Choroid plexus epithelial cell (primary cell): ENCODE data around the gene PHF19.

Source experiments
- DNase-seq: peaks from one replicate; pipeline ENCODE4 v3.0.0-alpha.2; 2010; ENCODE audit warnings: low read depth
- H3K4me3 ChIP-seq: 2 replicates; pipeline ENCODE4 v1.5.1; 2011; ENCODE audit warnings: low read depth, mild to moderate bottlenecking, control low read depth, low read length, moderate library complexity
- TF ChIP-seq, protein P1 (sequence below): conservative IDR thresholded peaks from 2 replicates; pipeline ENCODE4 v1.5.1; 2011; ENCODE audit warnings: low read depth, mild to moderate bottlenecking, control low read depth, inconsistent platforms, low read length, moderate library complexity

The PHF19 gene

GRCh38 chr9:120857481-120857880, 19.5 kb downstream of the PHF19 start:
- no peak overlapping the region for H3K4me3 ChIP-seq
- no peak for DNase-seq
- TF ChIP-seq, protein P1, sequence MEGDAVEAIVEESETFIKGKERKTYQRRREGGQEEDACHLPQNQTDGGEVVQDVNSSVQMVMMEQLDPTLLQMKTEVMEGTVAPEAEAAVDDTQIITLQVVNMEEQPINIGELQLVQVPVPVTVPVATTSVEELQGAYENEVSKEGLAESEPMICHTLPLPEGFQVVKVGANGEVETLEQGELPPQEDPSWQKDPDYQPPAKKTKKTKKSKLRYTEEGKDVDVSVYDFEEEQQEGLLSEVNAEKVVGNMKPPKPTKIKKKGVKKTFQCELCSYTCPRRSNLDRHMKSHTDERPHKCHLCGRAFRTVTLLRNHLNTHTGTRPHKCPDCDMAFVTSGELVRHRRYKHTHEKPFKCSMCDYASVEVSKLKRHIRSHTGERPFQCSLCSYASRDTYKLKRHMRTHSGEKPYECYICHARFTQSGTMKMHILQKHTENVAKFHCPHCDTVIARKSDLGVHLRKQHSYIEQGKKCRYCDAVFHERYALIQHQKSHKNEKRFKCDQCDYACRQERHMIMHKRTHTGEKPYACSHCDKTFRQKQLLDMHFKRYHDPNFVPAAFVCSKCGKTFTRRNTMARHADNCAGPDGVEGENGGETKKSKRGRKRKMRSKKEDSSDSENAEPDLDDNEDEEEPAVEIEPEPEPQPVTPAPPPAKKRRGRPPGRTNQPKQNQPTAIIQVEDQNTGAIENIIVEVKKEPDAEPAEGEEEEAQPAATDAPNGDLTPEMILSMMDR = no peak

GRCh38 chr9:120856700-120857099, 20.3 kb downstream of the PHF19 start:
- no peak for DNase-seq
- H3K4me3 ChIP-seq = no peak overlapping the region
- TF ChIP-seq, protein P1 = no peak

- TF ChIP-seq, protein P1 = no peak
- no peak overlapping the region for H3K4me3 ChIP-seq
- no peak for DNase-seq
Measured at GRCh38 chr9:120855827-120856670, 20.9 kb downstream of the PHF19 start.

DNA sequence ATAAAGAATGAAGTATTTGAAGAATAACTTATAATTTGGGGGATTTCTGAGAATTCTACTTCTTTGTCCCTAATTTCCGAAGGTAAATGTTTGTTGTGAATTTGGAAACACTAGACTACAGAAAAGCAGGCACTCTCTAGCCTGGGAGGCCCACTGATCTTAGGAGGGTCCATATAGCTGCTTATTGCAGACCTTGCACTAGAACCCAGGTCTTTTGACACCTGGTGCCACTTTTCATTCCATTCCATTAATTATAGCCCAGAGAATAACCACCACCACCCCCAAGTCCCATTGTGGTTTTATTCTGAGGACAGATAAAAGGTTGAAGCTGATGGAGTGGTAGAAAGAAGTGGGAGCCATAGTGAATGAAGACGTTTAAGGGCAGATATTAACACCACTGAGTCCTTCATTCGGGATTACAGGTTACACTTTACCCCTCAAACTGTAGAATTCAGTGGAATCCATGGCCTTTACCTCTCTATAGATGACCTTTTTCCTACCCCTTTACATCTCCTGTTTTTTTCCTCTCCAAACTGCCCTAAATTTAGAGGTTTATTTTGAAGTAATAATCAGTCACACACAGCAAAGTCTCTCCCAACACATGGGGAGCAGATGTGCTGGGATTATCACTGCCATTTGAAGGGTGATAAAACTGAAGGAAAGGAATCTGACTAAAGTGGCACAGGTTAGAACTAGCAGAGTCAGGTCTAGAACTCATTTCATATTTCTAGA, 22.2 kb downstream of the PHF19 start:
- H3K4me3 ChIP-seq = no peak overlapping the region
- DNase-seq = no peak
- TF ChIP-seq, protein P1 = no peak

- TF ChIP-seq, protein P1 = no peak
- DNase-seq = no peak
- H3K4me3 ChIP-seq = no peak overlapping the region
Measured at GRCh38 chr9:120853198-120853597, 23.8 kb downstream of the PHF19 start.

DNA sequence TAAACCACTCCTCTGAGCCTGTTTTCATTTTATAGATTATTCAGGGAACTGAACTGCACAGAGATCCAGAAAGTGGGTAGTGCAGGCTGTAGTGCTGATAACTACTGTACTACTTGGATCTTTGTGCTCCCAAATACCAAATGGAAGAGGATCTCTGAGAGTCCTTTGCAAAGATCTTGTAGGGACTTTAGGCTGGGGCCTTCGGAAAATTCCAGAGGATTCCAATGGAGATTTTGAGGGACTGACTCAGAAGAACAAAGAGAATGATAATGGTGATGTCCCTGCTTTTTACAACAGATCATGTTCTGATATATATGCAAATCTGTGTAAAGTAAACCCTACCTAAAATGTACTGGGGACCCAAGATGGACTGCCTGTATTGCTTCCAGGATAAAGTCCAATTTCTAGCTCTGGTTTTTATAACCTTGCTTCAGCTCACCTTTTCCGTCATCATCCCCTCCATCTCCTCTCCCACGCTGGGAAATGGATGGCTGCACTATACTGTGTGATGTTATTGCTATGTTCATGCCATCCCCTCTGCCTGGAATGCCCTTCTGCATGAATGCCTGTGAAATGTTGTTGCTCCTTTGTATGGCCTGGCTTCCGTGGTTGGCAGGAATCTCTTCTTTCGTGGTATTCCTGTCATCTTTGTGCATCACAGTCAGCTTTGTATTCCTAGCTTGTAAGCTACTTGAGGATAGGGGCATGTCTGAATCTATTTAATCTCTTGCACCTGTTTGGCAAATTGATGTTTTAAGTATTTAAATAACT, 24.6 kb downstream of the PHF19 start:
- DNase-seq = no peak
- TF ChIP-seq, protein P1 = no peak
- no peak overlapping the region for H3K4me3 ChIP-seq
